HG03460 (cell line): ENCODE measurements around the gene IFNGR1.
"Not testable (repeated sequence)": the region's sequence is repeated elsewhere in the genome, so short reads cannot be mapped to it uniquely, and the experiment has no call there.

ENCODE experiments used
- ATAC-seq: cut with Tn5 transposase; IDR thresholded peaks from one replicate; pipeline ENCODE4 v1.9.1; 2021; ENCODE audit not compliant: unreplicated experiment

Gene IFNGR1

GRCh38 chr6:137218917-137219663, at the start of gene IFNGR1:
Gene IFNGR1, minus strand, starts transcription at chr6:137219385. Its CDS starts 58 bp downstream, at chr6:137219327.
- peak; percentile 88 for ATAC-seq

- no peak for ATAC-seq
Observed at GRCh38 chr6:137268911-137269310, 49.7 kb upstream of the IFNGR1 start.

DNA sequence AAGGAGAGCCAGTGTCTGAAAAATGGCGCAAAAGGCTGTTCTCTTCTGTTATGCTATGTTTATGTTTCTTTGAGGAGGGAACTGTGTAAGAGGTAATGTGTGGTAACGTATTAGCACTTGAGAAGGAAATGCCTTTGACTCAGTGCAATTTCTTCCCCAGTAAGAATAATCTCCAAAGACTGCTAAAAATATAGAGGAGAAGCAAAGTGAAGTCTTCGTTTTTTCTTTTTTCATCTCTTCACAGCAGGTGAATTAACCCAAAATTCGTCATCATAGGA, 47.1 kb upstream of the IFNGR1 start:
- no peak for ATAC-seq

- no peak for ATAC-seq
Observed at GRCh38 chr6:137265561-137266308, 46.5 kb upstream of the IFNGR1 start.

DNA sequence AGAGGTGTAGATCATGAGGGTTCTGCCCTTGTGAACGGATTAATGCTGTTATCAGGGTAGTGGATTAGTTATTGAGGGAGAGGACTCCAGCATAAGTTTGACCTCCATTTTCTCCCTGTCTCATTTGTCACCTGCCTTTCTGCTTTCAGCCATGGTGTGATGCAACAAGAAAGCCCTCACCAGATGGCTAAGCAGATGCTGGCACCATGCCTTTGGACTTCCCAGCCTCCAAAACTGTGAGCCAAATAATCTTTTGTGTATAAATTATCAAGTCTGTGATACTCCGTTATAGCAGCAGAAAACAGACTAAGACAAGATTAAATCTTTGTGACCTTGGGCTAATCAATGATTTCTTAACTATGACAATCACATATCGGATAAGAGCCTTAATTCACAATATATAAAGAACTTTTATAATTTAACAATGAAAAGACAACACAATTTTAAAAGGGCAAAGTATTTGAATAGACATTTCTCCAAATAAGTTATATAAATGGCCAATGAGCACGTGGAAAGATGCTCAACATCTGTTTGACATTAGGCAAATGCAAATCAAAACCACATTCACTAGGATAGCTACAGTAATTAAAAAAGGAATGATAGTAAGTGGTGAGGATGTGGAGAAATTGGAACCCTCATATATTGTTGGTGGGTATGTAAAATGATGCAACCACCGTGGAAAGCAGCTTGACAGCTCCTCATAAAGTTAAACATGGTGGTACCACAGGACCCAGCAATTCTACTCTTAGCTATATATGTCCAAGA, 45.3 kb upstream of the IFNGR1 start:
- ATAC-seq = no peak

- peak; percentile 70 for ATAC-seq
Observed at GRCh38 chr6:137261761-137262160, 42.6 kb upstream of the IFNGR1 start.

- ATAC-seq = no peak
Observed at GRCh38 chr6:137261361-137261760, 42.2 kb upstream of the IFNGR1 start.

- ATAC-seq = no peak
Observed at GRCh38 chr6:137260217-137260616, 41.0 kb upstream of the IFNGR1 start.

- no peak for ATAC-seq
Observed at GRCh38 chr6:137259349-137259748, 40.2 kb upstream of the IFNGR1 start.

DNA sequence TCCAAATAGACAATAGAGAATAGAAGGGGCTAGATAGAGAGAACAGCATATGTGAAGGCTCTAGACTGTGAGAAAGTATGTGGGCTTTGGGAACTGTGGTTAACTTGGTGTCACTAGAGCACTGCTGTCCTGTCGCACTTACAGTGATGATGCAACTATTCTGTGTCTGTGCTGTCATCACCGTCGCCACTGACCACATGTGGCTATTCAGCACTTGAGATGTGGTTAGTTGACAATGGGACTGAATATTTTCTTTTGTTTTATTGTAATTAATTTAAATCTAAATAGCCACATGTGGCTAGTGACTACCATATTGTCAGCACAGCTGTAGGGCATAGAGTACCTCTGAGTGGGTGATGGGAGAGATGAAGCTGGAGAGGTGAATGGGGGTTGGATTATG, 39.0 kb upstream of the IFNGR1 start:
- ATAC-seq = no peak

GRCh38 chr6:137256350-137257103, 37.3 kb upstream of the IFNGR1 start:
- ATAC-seq = no peak

DNA sequence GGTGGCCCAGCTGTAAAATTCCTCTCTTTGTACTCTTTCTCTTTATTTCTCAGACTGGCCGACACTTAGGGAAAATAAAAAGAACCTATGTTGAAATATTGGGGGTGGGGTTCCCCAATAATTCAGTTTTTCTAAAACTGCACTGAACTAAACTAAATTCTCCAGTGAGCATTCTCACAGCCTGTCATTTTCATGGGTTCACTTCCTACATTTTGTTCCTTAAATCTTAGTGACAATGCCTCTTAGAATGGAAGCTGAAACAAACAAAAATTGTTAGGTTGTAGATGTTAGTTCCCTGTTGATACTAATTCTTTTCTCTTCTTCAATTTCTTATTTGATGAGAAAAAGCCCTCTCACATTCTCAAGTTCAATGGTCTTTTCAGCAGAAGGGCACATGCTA, 35.8 kb upstream of the IFNGR1 start:
- ATAC-seq = no peak

DNA sequence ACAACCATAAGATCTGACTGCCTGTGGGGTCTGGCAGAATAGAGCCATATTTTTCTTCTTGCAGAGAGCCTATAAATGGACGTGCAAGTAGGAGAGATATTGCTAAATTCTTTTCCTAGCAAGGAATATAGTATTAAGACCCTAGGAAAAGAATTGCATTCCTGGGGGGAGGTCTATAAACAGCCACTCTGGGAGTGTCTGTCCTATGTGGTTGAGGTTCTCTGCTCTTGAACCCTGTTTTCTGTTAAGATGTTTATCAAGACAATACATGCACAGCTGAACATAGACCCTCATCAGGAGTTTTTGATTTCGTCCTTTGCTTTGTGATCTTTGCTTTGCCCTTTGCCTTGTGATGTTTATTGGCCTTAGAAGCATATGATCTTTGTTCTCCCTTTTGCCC, 35.2 kb upstream of the IFNGR1 start:
- not testable (repeated sequence) for ATAC-seq

- no peak for ATAC-seq
Observed at GRCh38 chr6:137248702-137249101, 29.5 kb upstream of the IFNGR1 start.

DNA sequence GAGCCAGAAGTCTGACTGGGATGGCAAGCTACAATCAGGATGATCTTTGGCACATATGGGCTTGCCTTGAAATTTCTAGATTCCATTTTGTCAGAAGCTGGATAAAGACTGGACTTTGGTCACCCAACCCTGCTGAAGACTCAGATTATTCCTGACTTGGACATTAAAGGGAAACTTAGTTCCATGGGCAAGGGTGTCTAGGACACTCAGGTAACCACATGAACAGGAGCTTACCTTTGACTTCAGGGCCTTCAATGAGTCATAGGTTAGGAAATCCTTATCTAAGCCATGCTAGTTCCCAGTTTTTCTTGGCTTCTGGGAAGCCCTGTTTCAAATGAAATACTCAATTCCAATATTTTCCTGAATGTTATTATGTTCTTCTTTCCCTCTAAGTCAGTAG, 28.5 kb upstream of the IFNGR1 start:
- ATAC-seq = no peak

GRCh38 chr6:137246791-137247202, 27.6 kb upstream of the IFNGR1 start:
- ATAC-seq = no peak

- no peak for ATAC-seq
Observed at GRCh38 chr6:137246164-137246563, 27.0 kb upstream of the IFNGR1 start.

DNA sequence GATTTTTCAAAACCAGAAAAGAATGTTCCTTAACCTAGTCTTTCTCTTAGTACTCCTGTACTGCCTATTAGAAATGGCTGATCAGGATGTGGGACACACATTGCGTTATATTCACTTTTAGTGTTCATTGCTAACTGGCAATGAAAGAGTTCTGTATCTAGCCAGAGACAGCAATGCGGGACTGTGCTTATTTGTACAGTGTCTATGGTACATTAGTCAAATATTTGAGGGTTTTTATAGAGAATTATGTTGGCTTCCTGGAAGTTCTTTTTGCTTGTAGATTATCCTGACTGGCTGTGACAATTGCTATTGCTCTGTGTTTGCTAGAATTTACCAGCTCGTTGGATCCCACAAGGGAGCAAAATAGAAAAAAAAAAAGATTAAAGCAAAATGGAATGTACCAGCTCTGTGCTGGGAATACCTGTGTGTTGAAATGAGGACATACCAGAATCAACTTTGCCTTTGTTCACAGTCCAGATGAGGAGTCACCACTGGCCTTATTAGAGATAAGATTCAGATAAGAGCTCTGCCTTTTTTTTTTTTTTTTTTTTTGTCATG, 22.4 kb upstream of the IFNGR1 start:
- no peak for ATAC-seq

DNA sequence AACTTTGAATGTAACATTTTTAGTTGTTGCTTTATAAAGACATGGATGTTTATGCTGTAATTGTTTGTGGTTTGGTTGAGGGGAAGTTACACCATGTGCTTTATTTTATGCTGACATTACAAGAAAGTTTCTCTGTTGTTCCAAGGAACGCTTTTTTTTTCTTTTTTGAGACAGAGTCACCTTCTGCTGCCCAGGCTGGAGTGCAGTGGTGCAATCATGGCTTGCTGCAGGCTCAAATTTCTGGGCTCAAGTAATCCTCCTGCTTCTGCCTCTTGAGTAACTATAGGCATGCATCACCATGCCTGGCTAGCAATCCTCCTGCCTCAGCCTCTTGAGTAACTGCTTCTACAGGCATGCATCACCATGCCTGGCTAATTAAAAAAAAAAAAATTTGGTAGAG, 21.0 kb upstream of the IFNGR1 start:
- ATAC-seq = no peak

DNA sequence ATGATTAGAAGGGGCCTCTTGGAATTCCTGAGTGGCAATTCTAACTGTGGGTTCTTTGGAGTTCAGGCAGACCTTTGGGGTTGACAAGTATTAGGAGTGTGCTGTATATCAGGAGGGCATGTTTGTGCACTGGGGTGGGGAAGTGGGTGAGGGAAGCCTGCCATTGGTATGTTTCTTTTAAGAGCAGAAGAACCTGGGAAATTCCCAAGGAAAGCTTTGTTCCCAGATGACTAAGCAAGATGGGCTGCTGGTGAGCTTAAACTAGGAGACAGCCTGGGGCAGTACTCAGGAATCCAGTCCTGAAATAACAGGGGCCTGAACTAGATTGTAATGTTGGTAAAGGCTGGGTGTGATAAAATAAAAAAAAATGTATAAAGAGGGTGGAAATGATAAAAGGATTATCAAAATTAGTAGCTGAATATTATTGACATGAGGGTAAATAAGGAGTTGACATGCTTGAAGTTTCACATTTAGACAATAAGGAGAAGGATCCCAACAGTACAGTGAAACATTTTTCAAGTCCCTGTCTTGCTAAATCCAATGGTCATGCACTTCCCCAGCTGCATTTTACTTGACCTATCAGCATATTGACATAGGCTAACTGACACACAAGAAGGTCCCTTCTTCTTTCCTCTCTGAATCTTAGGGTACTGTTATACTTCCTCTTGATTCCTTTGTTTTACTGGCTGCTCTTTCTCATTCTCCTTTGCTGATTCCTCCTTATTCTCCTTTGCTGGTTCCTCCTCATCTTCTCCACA, 18.4 kb upstream of the IFNGR1 start:
- no peak for ATAC-seq
